Measurements from ENCODE around the gene HECW1. TPM values are rescaled to one million over a fixed set of nuclear protein-coding genes. Genes with fewer than 3 reads are reported as not detected.

The HECW1 gene
- total and polyA plus RNA-seq, 4 donors, result 0.05 TPM; not detected in 3

- no peaks in the 10 kb centered on the region for H3K27me3 ChIP-seq (ENCODE audit: control insufficient read depth in 4 of 4, insufficient read depth in 4 of 4, low read length in 3 of 4)
- no peaks in the 10 kb centered on the region for H3K36me3 ChIP-seq (ENCODE audit: control insufficient read depth in 4 of 4, insufficient read depth in 3 of 4, low read depth in 1 of 4, low read length in 3 of 4)
- 55% methylated on average over 4 of the region's 4 CpGs for WGBS
- TF ChIP-seq EGR1 (IDR thresholded peaks at IDR 0.05; ENCODE audit: low read depth in 2 of 2), result no peak
- H3K9ac ChIP-seq (ENCODE audit: low read depth in 1 of 2, low read length in 2 of 2), result no peak overlapping the region
- no peaks in the 10 kb centered on the region for H3K9me3 ChIP-seq (ENCODE audit: control insufficient read depth in 4 of 4, low read length in 3 of 4)
- no peak overlapping the region for H3K4me3 ChIP-seq (ENCODE audit: low read depth in 1 of 3, low read length in 3 of 3)
- no peak overlapping the region for H3K27ac ChIP-seq (ENCODE audit: low read depth in 1 of 2, low read length in 2 of 2)
- DNase-seq (ENCODE audit: low spot score), result no peak
- H3K4me1 ChIP-seq (ENCODE audit: control insufficient read depth in 4 of 4, insufficient read depth in 4 of 4, low read length in 3 of 4), result peaks cover 8 to 42% (median 31%) of the 10 kb centered on the region in 4 donors
Observed at GRCh38 chr7:43459019-43459337, 346.5 kb downstream of the HECW1 start.

GRCh38 chr7:43460733-43461348, 348.4 kb downstream of the HECW1 start:
- 66% methylated on average over 8 of the region's 8 CpGs for WGBS
- Histone ChIP-seq H3K4me3 (ENCODE audit: low read depth in 1 of 3, low read length in 3 of 3) (no peak overlapping the region), H3K4me1 (ENCODE audit: control insufficient read depth in 4 of 4, insufficient read depth in 4 of 4, low read length in 3 of 4) (peaks cover 8 to 42% (median 31%) of the 10 kb centered on the region in 4 donors), H3K9ac (ENCODE audit: low read depth in 1 of 2, low read length in 2 of 2) (no peak overlapping the region), H3K27me3 (ENCODE audit: control insufficient read depth in 4 of 4, insufficient read depth in 4 of 4, low read length in 3 of 4) (no peaks in the 10 kb centered on the region), H3K9me3 (ENCODE audit: control insufficient read depth in 4 of 4, low read length in 3 of 4) (no peaks in the 10 kb centered on the region), H3K36me3 (ENCODE audit: control insufficient read depth in 4 of 4, insufficient read depth in 3 of 4, low read depth in 1 of 4, low read length in 3 of 4) (no peaks in the 10 kb centered on the region), H3K27ac (ENCODE audit: low read depth in 1 of 2, low read length in 2 of 2) (no peak overlapping the region)
- no peak for DNase-seq (ENCODE audit: low spot score)
- TF ChIP-seq, protein P1, sequence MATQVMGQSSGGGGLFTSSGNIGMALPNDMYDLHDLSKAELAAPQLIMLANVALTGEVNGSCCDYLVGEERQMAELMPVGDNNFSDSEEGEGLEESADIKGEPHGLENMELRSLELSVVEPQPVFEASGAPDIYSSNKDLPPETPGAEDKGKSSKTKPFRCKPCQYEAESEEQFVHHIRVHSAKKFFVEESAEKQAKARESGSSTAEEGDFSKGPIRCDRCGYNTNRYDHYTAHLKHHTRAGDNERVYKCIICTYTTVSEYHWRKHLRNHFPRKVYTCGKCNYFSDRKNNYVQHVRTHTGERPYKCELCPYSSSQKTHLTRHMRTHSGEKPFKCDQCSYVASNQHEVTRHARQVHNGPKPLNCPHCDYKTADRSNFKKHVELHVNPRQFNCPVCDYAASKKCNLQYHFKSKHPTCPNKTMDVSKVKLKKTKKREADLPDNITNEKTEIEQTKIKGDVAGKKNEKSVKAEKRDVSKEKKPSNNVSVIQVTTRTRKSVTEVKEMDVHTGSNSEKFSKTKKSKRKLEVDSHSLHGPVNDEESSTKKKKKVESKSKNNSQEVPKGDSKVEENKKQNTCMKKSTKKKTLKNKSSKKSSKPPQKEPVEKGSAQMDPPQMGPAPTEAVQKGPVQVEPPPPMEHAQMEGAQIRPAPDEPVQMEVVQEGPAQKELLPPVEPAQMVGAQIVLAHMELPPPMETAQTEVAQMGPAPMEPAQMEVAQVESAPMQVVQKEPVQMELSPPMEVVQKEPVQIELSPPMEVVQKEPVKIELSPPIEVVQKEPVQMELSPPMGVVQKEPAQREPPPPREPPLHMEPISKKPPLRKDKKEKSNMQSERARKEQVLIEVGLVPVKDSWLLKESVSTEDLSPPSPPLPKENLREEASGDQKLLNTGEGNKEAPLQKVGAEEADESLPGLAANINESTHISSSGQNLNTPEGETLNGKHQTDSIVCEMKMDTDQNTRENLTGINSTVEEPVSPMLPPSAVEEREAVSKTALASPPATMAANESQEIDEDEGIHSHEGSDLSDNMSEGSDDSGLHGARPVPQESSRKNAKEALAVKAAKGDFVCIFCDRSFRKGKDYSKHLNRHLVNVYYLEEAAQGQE (IDR thresholded peaks at IDR 0.05), result no peak
- no peak for TF ChIP-seq ATF3 (IDR thresholded peaks at IDR 0.05)
- TF ChIP-seq CTCF (IDR thresholded peaks at IDR 0.05; ENCODE audit: low read depth, low read length, missing input control), result no peak
- peak; percentile 55 to 75 for TF ChIP-seq HNF4A (conservative IDR thresholded peaks at IDR 0.05)
- TF ChIP-seq RXRA (IDR thresholded peaks at IDR 0.05), result peak; percentile 51 to 87
- TF ChIP-seq YY1 (IDR thresholded peaks at IDR 0.05), result no peak
- TF ChIP-seq TAF1 (conservative IDR thresholded peaks at IDR 0.05), result no peak
- TF ChIP-seq, protein P2, sequence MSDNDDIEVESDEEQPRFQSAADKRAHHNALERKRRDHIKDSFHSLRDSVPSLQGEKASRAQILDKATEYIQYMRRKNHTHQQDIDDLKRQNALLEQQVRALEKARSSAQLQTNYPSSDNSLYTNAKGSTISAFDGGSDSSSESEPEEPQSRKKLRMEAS (IDR thresholded peaks at IDR 0.05), result no peak
- TF ChIP-seq FOXA2 (IDR thresholded peaks at IDR 0.05), result peak; percentile 73
- TF ChIP-seq SP1 (IDR thresholded peaks at IDR 0.05), result peak; percentile 65
- no peak for TF ChIP-seq FOXA1 (IDR thresholded peaks at IDR 0.05)
- TF ChIP-seq, protein P3, sequence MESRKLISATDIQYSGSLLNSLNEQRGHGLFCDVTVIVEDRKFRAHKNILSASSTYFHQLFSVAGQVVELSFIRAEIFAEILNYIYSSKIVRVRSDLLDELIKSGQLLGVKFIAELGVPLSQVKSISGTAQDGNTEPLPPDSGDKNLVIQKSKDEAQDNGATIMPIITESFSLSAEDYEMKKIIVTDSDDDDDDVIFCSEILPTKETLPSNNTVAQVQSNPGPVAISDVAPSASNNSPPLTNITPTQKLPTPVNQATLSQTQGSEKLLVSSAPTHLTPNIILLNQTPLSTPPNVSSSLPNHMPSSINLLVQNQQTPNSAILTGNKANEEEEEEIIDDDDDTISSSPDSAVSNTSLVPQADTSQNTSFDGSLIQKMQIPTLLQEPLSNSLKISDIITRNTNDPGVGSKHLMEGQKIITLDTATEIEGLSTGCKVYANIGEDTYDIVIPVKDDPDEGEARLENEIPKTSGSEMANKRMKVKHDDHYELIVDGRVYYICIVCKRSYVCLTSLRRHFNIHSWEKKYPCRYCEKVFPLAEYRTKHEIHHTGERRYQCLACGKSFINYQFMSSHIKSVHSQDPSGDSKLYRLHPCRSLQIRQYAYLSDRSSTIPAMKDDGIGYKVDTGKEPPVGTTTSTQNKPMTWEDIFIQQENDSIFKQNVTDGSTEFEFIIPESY (IDR thresholded peaks at IDR 0.05), result no peak
- TF ChIP-seq EGR1 (IDR thresholded peaks at IDR 0.05; ENCODE audit: low read depth in 2 of 2), result no peak
- peak; percentile 14 for TF ChIP-seq HNF4G (IDR thresholded peaks at IDR 0.05)
- peak in 1 of 2 donors; percentile 6 for TF ChIP-seq RAD21 (IDR thresholded peaks at IDR 0.05)
- peak; percentile 15 for TF ChIP-seq NR2F2 (IDR thresholded peaks at IDR 0.05)
- TF ChIP-seq GABPA (IDR thresholded peaks at IDR 0.05 in 1 of 2, conservative IDR thresholded peaks at IDR 0.05 in 1 of 2), result no peak
- no peak for TF ChIP-seq JUND (IDR thresholded peaks at IDR 0.05)
